Thyroid gland (tissue), 4 donors: ENCODE data around the gene RASGRP3. TPM values are rescaled to one million over a fixed set of nuclear protein-coding genes. Genes with fewer than 3 reads are reported as not detected.
"Not testable (repeated sequence)": the region's sequence is repeated elsewhere in the genome, so short reads cannot be mapped to it uniquely, and the experiment has no call there.

Experiments
- DNase-seq, 2 donors: peaks; one replicate each; pipeline ENCODE4 v3.0.0-alpha.2; 2019
- H3K27ac ChIP-seq, 3 donors: fragments of 200-600 bp; sonication (generic); 1 replicate in 2 of 3; 2 replicates in 1 of 3; pipeline ENCODE4 v1.5.1; 2016 to 2019; ENCODE audit warnings: mild to moderate bottlenecking in 1 of 3, moderate library complexity in 1 of 3
- H3K27me3 ChIP-seq: fragments of 200-600 bp; sonication (generic); one replicate; pipeline ENCODE4 v1.5.1; 2019
- H3K36me3 ChIP-seq, 2 donors: fragments of 200-600 bp; sonication (generic); one replicate each; pipeline ENCODE4 v1.5.1; 2016 to 2019
- H3K4me1 ChIP-seq, 2 donors: fragments of 200-600 bp; sonication (generic); one replicate each; pipeline ENCODE4 v1.5.1; 2017 to 2019
- H3K4me3 ChIP-seq, 3 donors: fragments of 200-600 bp; sonication (generic); replicated peaks in 1 of 3; 1 replicate in 2 of 3; 2 replicates in 1 of 3; pipeline ENCODE4 v1.5.1; 2016; ENCODE audit warnings: mild to moderate bottlenecking in 1 of 3
- H3K9me3 ChIP-seq: fragments of 200-600 bp; sonication (generic); one replicate; pipeline ENCODE4 v1.5.1; 2017
- CTCF ChIP-seq, 6 experiments: fragments of 200-600 bp in 3 of 6; fragments of 450-650 bp in 3 of 6; sonication (generic) in 3 of 6; IDR thresholded peaks; one replicate each; pipeline ENCODE4 v1.5.1; 2016 to 2019; ENCODE audit warnings: antibody characterized with exemption in 6 of 6, mild to moderate bottlenecking in 2 of 6, inconsistent platforms in 1 of 6, moderate library complexity in 1 of 6
- POLR2A ChIP-seq, 2 donors: fragments of 450-650 bp; IDR thresholded peaks; one replicate each; pipeline ENCODE4 v1.6.1; 2017; ENCODE audit warnings: antibody characterized with exemption in 2 of 2, mild to moderate bottlenecking in 2 of 2, moderate library complexity in 1 of 2
- WGBS, 2 donors: methylation state at CpG; one replicate each; pipeline ENCODE4 v1.1.5; 2017; 5-methylcytosine and 5-hydroxymethylcytosine counted together
- intact Hi-C: fragments of 100-400 bp; cut with DNase I; formaldehyde crosslinking; loops from one replicate; pipeline ENCODE4 v1.15.1; 2023
- total RNA-seq, 4 donors: library from RNA; depleted of rRNA; stranded (reverse); fragments of >200 nt; gene quantifications; one replicate each; pipeline ENCODE4 v1.2.3, GENCODE V29; 2016

The RASGRP3 gene
- total RNA-seq, 4 donors from 2014 or later: 30.9 to 46.9 (median 34.8) TPM

- no peak for DNase-seq
- intact Hi-C loops: no loop called here
- Histone ChIP-seq H3K4me1 (no peaks in the 10 kb centered on the region), H3K27me3 (no peaks in the 10 kb centered on the region), H3K4me3 (no peak overlapping the region), H3K36me3 (no peaks in the 10 kb centered on the region), H3K9me3 (no peaks in the 10 kb centered on the region), H3K27ac (no peak overlapping the region)
- TF ChIP-seq POLR2A (IDR thresholded peaks at IDR 0.05) (no peak), CTCF (IDR thresholded peaks at IDR 0.05) (no peak)
Observed at GRCh38 chr2:33453905-33454479, 22.5 kb upstream of the RASGRP3 start.

- no peaks in the 10 kb centered on the region for H3K4me1 ChIP-seq
- H3K9me3 ChIP-seq: no peaks in the 10 kb centered on the region
- TF ChIP-seq POLR2A (IDR thresholded peaks at IDR 0.05) (no peak), CTCF (IDR thresholded peaks at IDR 0.05) (no peak)
- 47 to 49% methylated on average over 8 of the region's 8 CpGs for WGBS, 2 donors
- H3K36me3 ChIP-seq: no peaks in the 10 kb centered on the region
- H3K27ac ChIP-seq: peak overlapping the region in 1 of 3 donors; percentile 21
- intact Hi-C loops: no loop called here
- no peak overlapping the region for H3K4me3 ChIP-seq
- H3K27me3 ChIP-seq: no peaks in the 10 kb centered on the region
- no peak for DNase-seq
Observed at GRCh38 chr2:33457556-33458247, 18.7 kb upstream of the RASGRP3 start.

- Histone ChIP-seq H3K27ac (peak overlapping the region in 1 of 3 donors; percentile 21), H3K9me3 (no peaks in the 10 kb centered on the region), H3K4me3 (no peak overlapping the region), H3K27me3 (no peaks in the 10 kb centered on the region), H3K36me3 (no peaks in the 10 kb centered on the region), H3K4me1 (no peaks in the 10 kb centered on the region)
- WGBS, 2 donors: 87 to 95% methylated on average over 3 of the region's 3 CpGs
- no peak for DNase-seq
- no peak for TF ChIP-seq CTCF (IDR thresholded peaks at IDR 0.05)
- TF ChIP-seq POLR2A (IDR thresholded peaks at IDR 0.05): no peak
- intact Hi-C loops: no loop called here
Observed at GRCh38 chr2:33458248-33458819, 18.1 kb upstream of the RASGRP3 start.

GRCh38 chr2:33459745-33460144 lies 16.7 kb upstream of the RASGRP3 start:
- TF ChIP-seq CTCF (IDR thresholded peaks at IDR 0.05): no peak
- no peaks in the 10 kb centered on the region for H3K9me3 ChIP-seq
- no peaks in the 10 kb centered on the region for H3K4me1 ChIP-seq
- no peak overlapping the region for H3K27ac ChIP-seq
- H3K4me3 ChIP-seq: no peak overlapping the region
- no peak for DNase-seq
- intact Hi-C loops: no loop called here
- H3K27me3 ChIP-seq: no peaks in the 10 kb centered on the region
- H3K36me3 ChIP-seq: no peaks in the 10 kb centered on the region
- WGBS, 2 donors: 93 to 97% methylated on average over 2 of the region's 2 CpGs

- H3K4me3 ChIP-seq, H3K9me3 ChIP-seq, DNase-seq, H3K36me3 ChIP-seq, H3K4me1 ChIP-seq, intact Hi-C loops, H3K27ac ChIP-seq, H3K27me3 ChIP-seq: not testable (repeated sequence)
- WGBS, 2 donors: 92 to 95% methylated on average over 8 of the region's 8 CpGs
Observed at GRCh38 chr2:33462512-33462911, 13.9 kb upstream of the RASGRP3 start.
